ENCODE measurements around the gene SEBOX.

SEBOX gene

DNA sequence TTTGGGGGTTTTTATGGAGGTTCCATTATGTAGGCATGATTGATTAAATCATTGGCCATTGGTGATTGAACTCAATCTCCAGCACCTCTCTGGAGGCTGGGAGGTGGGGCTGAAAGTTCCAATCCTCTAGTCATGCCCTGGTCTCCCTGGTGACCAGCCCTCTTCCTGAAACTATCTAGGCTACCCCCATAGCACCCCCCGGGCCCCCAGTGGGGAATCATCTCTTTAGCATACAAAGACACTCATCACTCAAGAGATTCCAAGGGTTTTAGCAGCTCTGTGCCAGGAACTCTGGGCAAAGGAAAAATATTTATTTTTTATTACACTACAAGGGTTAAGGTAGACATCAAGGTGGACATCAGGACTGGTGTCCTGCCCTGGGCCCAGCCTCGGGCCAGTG, 30.4 kb upstream of the SEBOX start:
- no peaks in the 10 kb centered on the region for H3K36me3 ChIP-seq (ENCODE audit: insufficient read depth, low read length)
- no peaks in the 10 kb centered on the region for H3F3A ChIP-seq (ENCODE audit: insufficient read depth, low read length)
- H3K4me3 ChIP-seq (ENCODE audit: low read depth, low read length, poor library complexity, severe bottlenecking): no peak overlapping the region
- no peak overlapping the region for H2AFZ ChIP-seq (ENCODE audit: low read length)
- no peaks in the 10 kb centered on the region for H3K9me2 ChIP-seq (ENCODE audit: low read depth, low read length)
- H4K20me1 ChIP-seq (ENCODE audit: insufficient read depth, low read length): no peaks in the 10 kb centered on the region
- H3K9me3 ChIP-seq (ENCODE audit: low read length): no peaks in the 10 kb centered on the region
- no peaks in the 10 kb centered on the region for H3K79me2 ChIP-seq (ENCODE audit: insufficient read depth, low read length)
- no peak overlapping the region for H3K27ac ChIP-seq (ENCODE audit: low read depth, low read length, poor library complexity, severe bottlenecking)
- H3K9ac ChIP-seq (ENCODE audit: low read length): no peak overlapping the region
- TF ChIP-seq, protein P1, sequence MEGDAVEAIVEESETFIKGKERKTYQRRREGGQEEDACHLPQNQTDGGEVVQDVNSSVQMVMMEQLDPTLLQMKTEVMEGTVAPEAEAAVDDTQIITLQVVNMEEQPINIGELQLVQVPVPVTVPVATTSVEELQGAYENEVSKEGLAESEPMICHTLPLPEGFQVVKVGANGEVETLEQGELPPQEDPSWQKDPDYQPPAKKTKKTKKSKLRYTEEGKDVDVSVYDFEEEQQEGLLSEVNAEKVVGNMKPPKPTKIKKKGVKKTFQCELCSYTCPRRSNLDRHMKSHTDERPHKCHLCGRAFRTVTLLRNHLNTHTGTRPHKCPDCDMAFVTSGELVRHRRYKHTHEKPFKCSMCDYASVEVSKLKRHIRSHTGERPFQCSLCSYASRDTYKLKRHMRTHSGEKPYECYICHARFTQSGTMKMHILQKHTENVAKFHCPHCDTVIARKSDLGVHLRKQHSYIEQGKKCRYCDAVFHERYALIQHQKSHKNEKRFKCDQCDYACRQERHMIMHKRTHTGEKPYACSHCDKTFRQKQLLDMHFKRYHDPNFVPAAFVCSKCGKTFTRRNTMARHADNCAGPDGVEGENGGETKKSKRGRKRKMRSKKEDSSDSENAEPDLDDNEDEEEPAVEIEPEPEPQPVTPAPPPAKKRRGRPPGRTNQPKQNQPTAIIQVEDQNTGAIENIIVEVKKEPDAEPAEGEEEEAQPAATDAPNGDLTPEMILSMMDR (IDR thresholded peaks at IDR 0.05; ENCODE audit: low read length): no peak
- TF ChIP-seq EZH2 (IDR thresholded peaks at IDR 0.05; ENCODE audit: borderline replicate concordance, low read length): no peak
- no peaks in the 10 kb centered on the region for H3K27me3 ChIP-seq (ENCODE audit: insufficient read depth, low read length)
- H3K4me1 ChIP-seq (ENCODE audit: insufficient read depth, low read length, severe bottlenecking): no peaks in the 10 kb centered on the region
- H3K4me2 ChIP-seq (ENCODE audit: low read length): no peak overlapping the region

DNA sequence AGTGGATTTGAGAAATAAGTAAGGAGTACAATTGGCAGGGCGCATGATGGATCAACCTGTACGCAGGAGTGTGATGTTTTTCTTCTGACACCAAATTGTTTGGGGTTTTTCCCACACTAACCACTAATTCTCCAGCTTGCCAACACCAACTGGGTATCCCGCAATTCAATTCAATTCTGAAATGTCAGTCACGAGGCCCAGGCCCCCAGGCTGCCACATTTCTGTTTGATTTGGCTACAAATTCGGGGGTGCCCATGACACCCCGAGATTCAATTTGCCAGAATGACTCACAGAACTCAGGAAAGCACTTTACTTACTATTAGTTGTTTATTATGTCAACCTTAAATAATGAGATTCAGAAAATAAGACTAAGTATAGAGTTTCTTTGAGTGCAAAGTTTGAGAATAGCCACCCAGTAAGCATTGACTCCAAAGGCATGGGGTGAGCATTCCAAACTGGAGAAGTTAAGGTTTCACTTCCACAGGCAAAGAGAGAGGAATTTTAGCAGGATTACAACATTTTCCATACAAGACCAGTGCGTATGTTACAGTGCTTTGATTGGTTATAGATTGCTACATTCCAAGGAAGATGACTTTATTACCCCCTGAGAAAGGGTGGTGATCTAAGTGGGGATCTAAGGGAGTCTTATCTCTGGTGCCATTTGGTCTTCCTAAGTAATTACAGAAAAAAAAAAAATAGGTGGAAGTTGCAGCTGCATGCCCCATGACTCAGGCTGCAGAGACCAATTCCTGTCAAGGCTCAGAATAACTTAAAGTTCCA, 29.5 kb upstream of the SEBOX start:
- no peak overlapping the region for H3K4me3 ChIP-seq (ENCODE audit: low read depth, low read length, poor library complexity, severe bottlenecking)
- no peak overlapping the region for H3K9ac ChIP-seq (ENCODE audit: low read length)
- H3K36me3 ChIP-seq (ENCODE audit: insufficient read depth, low read length): no peaks in the 10 kb centered on the region
- no peaks in the 10 kb centered on the region for H3F3A ChIP-seq (ENCODE audit: insufficient read depth, low read length)
- H3K27me3 ChIP-seq (ENCODE audit: insufficient read depth, low read length): no peaks in the 10 kb centered on the region
- no peaks in the 10 kb centered on the region for H3K9me3 ChIP-seq (ENCODE audit: low read length)
- H3K4me1 ChIP-seq (ENCODE audit: insufficient read depth, low read length, severe bottlenecking): no peaks in the 10 kb centered on the region
- no peaks in the 10 kb centered on the region for H3K9me2 ChIP-seq (ENCODE audit: low read depth, low read length)
- TF ChIP-seq EZH2 (IDR thresholded peaks at IDR 0.05; ENCODE audit: borderline replicate concordance, low read length): no peak
- TF ChIP-seq, protein P1 (IDR thresholded peaks at IDR 0.05; ENCODE audit: low read length): no peak
- no peaks in the 10 kb centered on the region for H4K20me1 ChIP-seq (ENCODE audit: insufficient read depth, low read length)
- no peak overlapping the region for H2AFZ ChIP-seq (ENCODE audit: low read length)
- no peak overlapping the region for H3K27ac ChIP-seq (ENCODE audit: low read depth, low read length, poor library complexity, severe bottlenecking)
- no peaks in the 10 kb centered on the region for H3K79me2 ChIP-seq (ENCODE audit: insufficient read depth, low read length)
- H3K4me2 ChIP-seq (ENCODE audit: low read length): no peak overlapping the region

DNA sequence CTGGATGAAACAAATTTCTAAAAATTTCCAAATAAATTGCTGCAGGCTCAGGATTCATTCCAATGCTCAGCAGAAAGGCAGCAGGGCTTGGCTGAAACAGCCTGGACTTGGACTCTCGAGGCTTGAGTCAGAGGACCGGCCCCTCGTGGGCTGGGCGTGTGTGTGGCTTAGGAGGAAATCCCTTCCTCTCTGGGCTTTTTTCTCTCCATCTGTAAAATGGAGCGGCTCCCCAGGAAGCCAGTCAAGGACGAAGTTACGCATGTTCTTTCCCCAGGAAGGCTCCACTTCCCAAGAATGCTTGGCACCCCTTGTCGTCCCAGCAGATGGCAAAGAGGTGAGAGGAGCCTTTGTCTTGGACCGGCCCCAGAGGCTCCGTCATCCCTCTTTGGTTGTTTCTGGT, 27.5 kb upstream of the SEBOX start:
- Histone ChIP-seq H2AFZ (ENCODE audit: low read length) (no peak overlapping the region), H3K27ac (ENCODE audit: low read depth, low read length, poor library complexity, severe bottlenecking) (no peak overlapping the region), H3K4me2 (ENCODE audit: low read length) (no peak overlapping the region), H3K36me3 (ENCODE audit: insufficient read depth, low read length) (no peaks in the 10 kb centered on the region), H3K9me3 (ENCODE audit: low read length) (no peaks in the 10 kb centered on the region), H3F3A (ENCODE audit: insufficient read depth, low read length) (no peaks in the 10 kb centered on the region), H3K4me1 (ENCODE audit: insufficient read depth, low read length, severe bottlenecking) (no peaks in the 10 kb centered on the region), H3K4me3 (ENCODE audit: low read depth, low read length, poor library complexity, severe bottlenecking) (no peak overlapping the region), H3K27me3 (ENCODE audit: insufficient read depth, low read length) (no peaks in the 10 kb centered on the region), H3K9me2 (ENCODE audit: low read depth, low read length) (no peaks in the 10 kb centered on the region), H3K9ac (ENCODE audit: low read length) (no peak overlapping the region), H4K20me1 (ENCODE audit: insufficient read depth, low read length) (no peaks in the 10 kb centered on the region), H3K79me2 (ENCODE audit: insufficient read depth, low read length) (no peaks in the 10 kb centered on the region)
- no peak for TF ChIP-seq EZH2 (IDR thresholded peaks at IDR 0.05; ENCODE audit: borderline replicate concordance, low read length)
- TF ChIP-seq, protein P1 (IDR thresholded peaks at IDR 0.05; ENCODE audit: low read length): no peak
